Right lobe of liver (tissue), 6 donors: ENCODE results near the gene KDM4C. TPM values are rescaled to one million over a fixed set of nuclear protein-coding genes. Genes with fewer than 3 reads are reported as not detected.

ENCODE experiments used
- ATAC-seq, 4 donors: fragments of 200-7000 bp; cut with Tn5 transposase; one replicate each; pipeline ENCODE4 v1.9.1; 2020; ENCODE audit warnings: mild to moderate bottlenecking in 4 of 4, moderate library complexity in 4 of 4
- DNase-seq, 3 donors: peaks; one replicate each; pipeline ENCODE4 v3.0.0-alpha.2; 2020
- H3K27ac ChIP-seq, 3 donors: fragments of 200-600 bp; one replicate each; pipeline ENCODE4 v1.8.0; 2022
- H3K27me3 ChIP-seq, 2 donors: fragments of 200-600 bp; one replicate each; pipeline ENCODE4 v1.8.0; 2022
- H3K36me3 ChIP-seq, 4 donors: fragments of 200-600 bp; sonication (generic) in 1 of 4; one replicate each; pipeline versions ENCODE4 v1.5.1 to v1.8.0; 2017 to 2022; ENCODE audit warnings: control low read depth in 1 of 4
- H3K4me1 ChIP-seq, 4 donors: fragments of 200-600 bp; sonication (generic) in 1 of 4; one replicate each; pipeline versions ENCODE4 v1.5.1 to v1.8.0; 2017 to 2022; ENCODE audit warnings: control low read depth in 1 of 4
- H3K4me3 ChIP-seq, 3 donors: fragments of 200-600 bp; one replicate each; pipeline ENCODE4 v1.8.0; 2022
- H3K9me3 ChIP-seq, 4 donors: fragments of 200-600 bp; sonication (generic) in 1 of 4; one replicate each; pipeline versions ENCODE4 v1.5.1 to v1.8.0; 2017 to 2022; ENCODE audit warnings: control low read depth in 1 of 4
- POLR2A ChIP-seq: fragments of 450-650 bp; IDR thresholded peaks from one replicate; pipeline ENCODE4 v1.6.1; 2017; ENCODE audit warnings: antibody characterized with exemption, mild to moderate bottlenecking
- WGBS: methylation state at CpG from one replicate; pipeline ENCODE4 v1.1.6; 2018; ENCODE audit warnings: low coverage, low lambda C conversion rate; ENCODE audit not compliant: insufficient coverage; ENCODE audit errors: missing lambda C conversion rate; 5-methylcytosine and 5-hydroxymethylcytosine counted together
- intact Hi-C, 2 donors: fragments of 100-400 bp; cut with DNase I; formaldehyde crosslinking; loops; one replicate each; pipeline versions ENCODE4 v1.11.2 to v1.14.1; 2022
- total RNA-seq, 6 experiments: library from RNA; depleted of rRNA in 2 of 6; stranded (reverse); fragments of >200 nt in 2 of 6; fragmentation: NEBNext Ultra II Directional in 3 of 6; extraction: Animal tissue kit (Norgen Biotek cat#: 25700) in 3 of 6; gene quantifications; one replicate each; pipeline versions ENCODE4 v1.1.0 to v1.2.4, GENCODE V29; 2016 to 2023
- TF ChIP-seq, protein P1 (sequence below), 4 donors: fragments of 200-600 bp in 3 of 4; fragments of 450-650 bp in 1 of 4; IDR thresholded peaks; one replicate each; pipeline versions ENCODE4 v1.5.1 to v1.8.0; 2016 to 2022; ENCODE audit warnings: antibody characterized with exemption in 4 of 4, mild to moderate bottlenecking in 2 of 4
- donor health status: DM: no; HTN: yes; CAD: no.
- donor health status: DM: no; HTN: no; CAD: no.
- donor health status: DM: no; HTN: no; CAD: no.
- donor health status: DM: no; HTN: yes; CAD: no.
- donor health status: DM: no; HTN: yes; CAD: no.

The KDM4C gene
- total RNA-seq, 6 experiments from 2014 or later = 14.1 to 20.9 (median 15.3) TPM

DNA sequence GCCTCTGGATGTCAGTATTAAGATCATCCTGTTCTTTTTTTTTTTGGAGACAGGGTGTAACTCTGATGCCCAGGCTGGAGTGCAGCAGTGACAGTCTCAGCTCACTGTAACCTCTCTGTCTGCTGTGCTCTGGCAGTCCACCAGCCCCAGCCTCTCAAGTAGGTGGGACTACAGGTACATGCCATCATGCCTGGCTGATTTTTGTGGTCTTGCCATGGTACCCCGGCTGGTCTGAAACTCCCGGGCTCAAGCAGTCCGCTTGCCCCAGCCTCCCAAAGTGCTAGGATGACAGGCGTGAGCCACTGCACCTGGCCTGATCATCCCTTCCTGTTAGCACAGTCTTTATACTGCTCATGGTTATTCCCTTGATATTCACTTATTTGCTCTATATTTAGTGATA lies 3.5 kb downstream of the KDM4C start:
- intact Hi-C loops = no loop called here
- Histone ChIP-seq H3K36me3 (no peaks in the 10 kb centered on the region), H3K27ac (no peak overlapping the region), H3K4me3 (no peak overlapping the region), H3K4me1 (peaks cover 0 to 12% (median 2%) of the 10 kb centered on the region in 4 donors), H3K9me3 (no peaks in the 10 kb centered on the region), H3K27me3 (no peaks in the 10 kb centered on the region)
- DNase-seq (no peak), ATAC-seq (no peak)
- no CpG with 5 or more reads among the region's 4 CpGs for WGBS
- no peak for TF ChIP-seq POLR2A
- TF ChIP-seq, protein P1, sequence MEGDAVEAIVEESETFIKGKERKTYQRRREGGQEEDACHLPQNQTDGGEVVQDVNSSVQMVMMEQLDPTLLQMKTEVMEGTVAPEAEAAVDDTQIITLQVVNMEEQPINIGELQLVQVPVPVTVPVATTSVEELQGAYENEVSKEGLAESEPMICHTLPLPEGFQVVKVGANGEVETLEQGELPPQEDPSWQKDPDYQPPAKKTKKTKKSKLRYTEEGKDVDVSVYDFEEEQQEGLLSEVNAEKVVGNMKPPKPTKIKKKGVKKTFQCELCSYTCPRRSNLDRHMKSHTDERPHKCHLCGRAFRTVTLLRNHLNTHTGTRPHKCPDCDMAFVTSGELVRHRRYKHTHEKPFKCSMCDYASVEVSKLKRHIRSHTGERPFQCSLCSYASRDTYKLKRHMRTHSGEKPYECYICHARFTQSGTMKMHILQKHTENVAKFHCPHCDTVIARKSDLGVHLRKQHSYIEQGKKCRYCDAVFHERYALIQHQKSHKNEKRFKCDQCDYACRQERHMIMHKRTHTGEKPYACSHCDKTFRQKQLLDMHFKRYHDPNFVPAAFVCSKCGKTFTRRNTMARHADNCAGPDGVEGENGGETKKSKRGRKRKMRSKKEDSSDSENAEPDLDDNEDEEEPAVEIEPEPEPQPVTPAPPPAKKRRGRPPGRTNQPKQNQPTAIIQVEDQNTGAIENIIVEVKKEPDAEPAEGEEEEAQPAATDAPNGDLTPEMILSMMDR (IDR thresholded peaks at IDR 0.05) = no peak

DNA sequence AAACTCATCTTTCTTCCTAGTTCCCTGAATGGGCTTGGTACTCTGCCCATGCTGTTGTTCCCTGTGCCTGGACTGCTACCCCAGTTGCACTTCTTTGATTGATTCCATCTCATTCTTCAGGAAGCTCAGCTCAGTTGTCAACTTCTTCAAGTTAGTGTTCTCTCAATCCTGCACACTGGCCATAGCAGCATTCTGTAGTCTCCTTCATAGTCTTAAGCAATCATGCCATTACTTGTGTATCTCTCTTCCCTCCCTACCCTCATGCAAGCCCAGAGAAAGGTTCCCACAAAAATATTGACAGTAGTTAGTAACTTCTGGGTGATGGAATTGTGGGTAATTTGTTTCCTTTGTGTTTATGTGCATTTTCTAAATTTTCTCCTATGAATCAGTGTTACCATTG lies 5.5 kb downstream of the KDM4C start:
- DNase-seq (no peak), ATAC-seq (no peak)
- Histone ChIP-seq H3K9me3 (no peaks in the 10 kb centered on the region), H3K36me3 (no peaks in the 10 kb centered on the region), H3K4me3 (no peak overlapping the region), H3K27me3 (no peaks in the 10 kb centered on the region), H3K27ac (no peak overlapping the region), H3K4me1 (peaks cover 0 to 7% (median 2%) of the 10 kb centered on the region in 4 donors)
- TF ChIP-seq, protein P1 (IDR thresholded peaks at IDR 0.05) = no peak
- no peak for TF ChIP-seq POLR2A
- intact Hi-C loops = no loop called here

DNA sequence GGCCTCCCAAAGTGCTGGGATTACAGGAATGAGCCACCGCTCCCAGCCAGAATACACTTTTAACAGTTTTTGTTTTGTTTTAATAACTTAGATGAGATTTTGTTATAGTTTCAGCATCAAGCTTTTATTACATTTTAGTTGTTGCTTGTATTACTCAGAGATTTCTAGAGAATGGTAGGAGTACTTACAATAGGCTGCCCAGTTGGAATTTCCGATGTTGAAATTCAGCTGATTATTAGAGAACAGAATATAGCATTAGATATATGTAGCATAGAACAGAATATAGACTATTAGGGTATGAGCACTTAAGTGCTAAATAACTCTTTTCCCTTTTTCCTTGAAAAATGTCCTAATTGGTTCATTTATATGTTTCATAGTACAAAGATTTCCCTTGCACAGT lies 6.2 kb downstream of the KDM4C start:
- Histone ChIP-seq H3K4me1 (peaks cover 0 to 7% (median 2%) of the 10 kb centered on the region in 4 donors), H3K4me3 (no peak overlapping the region), H3K36me3 (no peaks in the 10 kb centered on the region), H3K27me3 (no peaks in the 10 kb centered on the region), H3K9me3 (no peaks in the 10 kb centered on the region), H3K27ac (no peak overlapping the region)
- intact Hi-C loops = no loop called here
- 95% methylated on average over 2 of the region's 2 CpGs for WGBS
- DNase-seq (no peak), ATAC-seq (no peak)
- TF ChIP-seq POLR2A = no peak
- TF ChIP-seq, protein P1 (IDR thresholded peaks at IDR 0.05) = no peak

DNA sequence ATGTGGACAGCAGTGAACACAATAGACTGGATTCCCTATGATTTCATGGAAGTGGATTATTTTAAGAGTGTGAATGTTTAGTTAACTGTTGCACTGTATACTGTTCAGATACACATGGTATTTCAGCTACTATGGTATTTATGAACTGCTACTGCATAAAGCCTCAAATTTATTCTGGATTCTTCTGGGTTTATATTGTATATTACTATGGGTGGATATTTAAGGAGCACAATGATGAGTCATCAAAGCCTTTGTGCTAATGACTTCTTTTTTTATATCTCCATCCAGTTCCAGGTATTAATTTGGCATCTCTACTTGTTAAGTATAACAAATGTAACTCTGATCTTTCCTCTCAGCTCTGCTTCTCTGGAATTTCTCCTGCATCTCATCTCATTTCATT lies 6.8 kb downstream of the KDM4C start:
- H3K27ac ChIP-seq = no peak overlapping the region
- DNase-seq = no peak
- H3K4me1 ChIP-seq = peaks cover 0 to 12% (median 4%) of the 10 kb centered on the region in 4 donors
- TF ChIP-seq, protein P1 (IDR thresholded peaks at IDR 0.05) = no peak
- no peak for TF ChIP-seq POLR2A
- no peaks in the 10 kb centered on the region for H3K27me3 ChIP-seq
- no peak overlapping the region for H3K4me3 ChIP-seq
- no peaks in the 10 kb centered on the region for H3K36me3 ChIP-seq
- ATAC-seq = no peak
- intact Hi-C loops = no loop called here
- no peaks in the 10 kb centered on the region for H3K9me3 ChIP-seq

DNA sequence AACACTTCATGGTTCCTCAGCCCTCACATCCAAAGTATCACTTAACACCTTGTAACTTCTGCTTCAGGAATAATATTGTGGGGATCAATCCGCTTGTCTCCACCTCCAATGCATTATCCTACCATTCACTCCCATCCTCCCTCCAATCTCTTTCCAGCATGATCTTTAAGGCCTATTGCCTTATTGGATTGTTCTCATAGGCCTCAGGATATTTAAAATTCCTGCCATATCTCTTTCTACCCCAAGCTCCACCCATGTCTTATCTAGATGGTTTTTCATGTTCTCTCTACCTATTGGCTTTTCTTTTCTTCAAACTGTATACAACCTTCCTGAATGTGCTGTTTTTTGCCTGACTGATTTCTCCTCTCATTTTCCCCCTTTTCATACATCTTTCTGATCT lies 7.2 kb downstream of the KDM4C start:
- no peak for DNase-seq
- peaks cover 0 to 8% (median 3%) of the 10 kb centered on the region in 4 donors for H3K4me1 ChIP-seq
- H3K36me3 ChIP-seq = no peaks in the 10 kb centered on the region
- WGBS = 78% methylated on average over 1 of the region's 1 CpG
- no peaks in the 10 kb centered on the region for H3K9me3 ChIP-seq
- H3K27me3 ChIP-seq = no peaks in the 10 kb centered on the region
- intact Hi-C loops = no loop called here
- H3K4me3 ChIP-seq = no peak overlapping the region
- ATAC-seq = no peak
- H3K27ac ChIP-seq = no peak overlapping the region
- no peak for TF ChIP-seq POLR2A
- TF ChIP-seq, protein P1 (IDR thresholded peaks at IDR 0.05) = no peak
